MM.1S (cell line): ENCODE data around the gene ARL2BP.

ENCODE experiments used
- CTCF ChIP-seq: fragments of 300-600 bp; sonication (generic); IDR thresholded peaks from 2 replicates; pipeline ENCODE4 v1.5.1; 2016; ENCODE audit warnings: antibody characterized with exemption, low read length, mixed read lengths
- EZH2 ChIP-seq: fragments of 300-600 bp; sonication (generic); optimal IDR thresholded peaks from 2 replicates; pipeline ENCODE3; 2017; ENCODE audit warnings: low read depth, mild to moderate bottlenecking, antibody characterized with exemption, low read length, mixed read lengths

GRCh38 chr16:57301126-57301817, 56.2 kb downstream of the ARL2BP start:
- no peak for TF ChIP-seq CTCF
- no peak for TF ChIP-seq EZH2
